AML-193 (cell line): Measurements from ENCODE around the gene TTC39A.

ENCODE experiments used
- DNase-seq, 2 experiments: peaks; one replicate each; lab custom pipeline; 2025; lab: John Stamatoyannopoulos, UW

TTC39A gene

DNA sequence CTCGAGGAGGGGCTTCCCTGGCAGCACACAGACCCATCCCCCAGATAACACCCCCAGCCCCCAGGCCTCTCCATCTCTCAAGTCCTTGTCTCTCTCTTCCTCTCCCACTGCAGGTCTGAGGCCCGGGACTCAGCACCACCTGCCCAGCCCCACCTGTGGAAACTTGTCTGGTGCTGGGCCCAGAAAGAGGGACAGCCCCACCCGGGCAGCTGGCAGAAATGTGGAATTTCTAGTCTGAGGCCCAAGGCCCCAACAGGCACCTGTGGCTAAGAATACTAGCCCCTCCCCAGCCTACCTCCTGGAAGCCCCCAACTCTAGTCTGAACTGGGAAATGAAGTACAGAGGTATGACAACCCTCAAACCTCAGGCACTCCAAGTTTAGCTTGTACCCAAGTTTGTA is 15.4 kb downstream of the TTC39A start:
- DNase-seq, result no peak

DNA sequence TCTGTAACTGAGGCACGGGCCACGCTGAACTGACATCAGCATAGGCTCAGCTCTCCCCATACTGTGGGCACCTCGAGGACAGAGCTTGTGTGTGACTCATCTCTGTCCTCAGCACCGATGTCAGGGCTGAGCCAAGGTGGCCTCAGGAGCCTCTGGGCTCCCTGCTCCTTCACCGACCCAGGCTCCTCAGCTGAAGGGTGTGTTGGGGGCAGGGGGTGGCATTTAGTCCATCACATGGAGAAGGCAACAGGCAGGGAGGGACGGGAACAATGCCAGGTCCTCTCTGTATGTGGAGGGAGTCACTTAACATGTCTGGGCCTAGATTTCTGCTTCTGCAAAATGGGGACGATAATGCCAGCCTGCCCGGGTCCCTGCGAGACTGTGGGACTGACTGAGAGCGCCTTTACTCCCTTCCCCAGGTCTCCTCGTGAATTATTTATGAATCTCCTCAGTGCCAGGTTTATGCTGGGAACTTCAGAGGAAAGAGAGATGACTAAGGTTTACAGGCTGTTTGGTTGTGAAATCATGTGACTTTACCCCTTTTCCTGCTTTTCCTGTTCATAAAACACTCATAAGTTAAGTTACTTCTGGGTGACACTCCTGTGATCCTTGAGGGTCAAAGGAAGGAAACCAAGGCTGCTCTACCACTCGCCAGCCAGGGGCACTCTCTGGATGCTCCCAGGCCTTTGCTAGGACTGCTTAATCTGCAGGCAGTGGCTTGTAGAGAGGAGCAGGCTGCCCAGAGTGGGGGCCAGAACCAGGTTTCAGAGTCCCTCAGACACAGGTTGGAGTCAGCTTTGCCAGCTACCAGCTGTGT is 16.2 kb downstream of the TTC39A start:
- DNase-seq, result peak in 1 of 2 experiments; percentile 8

DNA sequence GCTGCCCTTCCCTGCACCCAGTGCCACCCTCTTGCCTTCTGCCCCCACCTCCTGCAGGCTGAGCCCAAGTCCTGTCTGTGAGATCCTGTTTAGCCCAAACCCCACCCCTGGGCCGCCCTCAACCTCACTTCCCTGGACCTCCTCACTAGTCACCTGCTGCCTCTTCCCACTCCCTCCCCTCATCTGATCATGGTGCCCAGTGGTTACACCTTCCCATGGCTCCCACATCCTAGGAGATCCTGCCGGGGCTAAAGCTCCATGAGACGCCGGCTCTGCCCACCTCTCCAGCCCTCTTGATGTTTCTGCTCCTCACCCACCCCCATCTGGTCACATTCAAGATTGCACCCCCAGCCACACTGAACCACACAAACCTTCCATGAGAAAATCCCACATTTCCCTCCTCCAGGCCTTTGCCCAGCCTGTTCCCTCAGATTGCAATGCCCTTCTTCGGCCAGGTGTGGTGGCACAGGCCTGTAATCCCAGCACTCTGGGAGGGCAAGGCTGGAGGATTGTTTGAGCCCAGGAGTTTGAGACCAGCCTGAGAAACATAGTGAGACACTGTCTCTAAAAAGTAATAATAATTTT is 17.0 kb downstream of the TTC39A start:
- DNase-seq, result no peak

DNA sequence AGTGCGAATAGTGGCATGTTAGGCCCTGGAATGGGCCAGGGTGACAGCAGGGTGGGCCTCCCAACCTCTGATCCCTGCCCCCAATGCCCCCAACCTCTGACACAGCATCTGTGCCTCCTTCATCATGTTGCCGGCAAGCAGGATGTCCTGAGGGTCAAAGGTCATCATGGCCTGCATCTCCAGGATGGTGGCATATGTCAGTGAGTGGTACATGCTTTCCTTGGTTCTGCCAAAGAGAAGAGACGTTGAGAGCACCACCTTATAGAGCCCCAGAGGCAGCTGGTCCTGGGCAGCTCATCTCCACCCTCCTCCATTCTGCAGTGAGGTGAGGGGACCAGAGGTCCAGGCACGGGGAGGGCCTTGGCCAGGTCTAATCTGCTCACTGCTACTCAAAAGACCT is 17.6 kb downstream of the TTC39A start:
- no peak for DNase-seq

DNA sequence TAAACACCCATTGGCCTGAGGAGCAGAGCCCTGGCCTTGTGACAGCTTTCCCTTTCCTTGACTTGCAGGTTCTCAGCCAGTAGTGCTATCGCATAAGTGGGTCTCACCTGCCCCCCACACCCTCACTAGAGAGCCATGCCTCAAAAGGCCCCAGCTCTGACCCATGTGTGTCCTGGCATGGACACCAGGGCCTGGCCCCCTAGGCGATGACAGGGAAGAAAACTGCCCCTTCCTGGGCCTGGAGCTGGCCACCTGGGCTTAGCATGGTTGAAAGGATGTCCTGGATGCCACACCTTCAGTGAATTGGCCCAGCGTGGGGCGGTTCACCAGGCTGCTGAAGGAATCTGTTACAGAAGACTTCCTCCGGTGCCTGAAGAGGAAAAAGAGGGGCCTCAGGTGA is 18.5 kb downstream of the TTC39A start:
- no peak for DNase-seq

DNA sequence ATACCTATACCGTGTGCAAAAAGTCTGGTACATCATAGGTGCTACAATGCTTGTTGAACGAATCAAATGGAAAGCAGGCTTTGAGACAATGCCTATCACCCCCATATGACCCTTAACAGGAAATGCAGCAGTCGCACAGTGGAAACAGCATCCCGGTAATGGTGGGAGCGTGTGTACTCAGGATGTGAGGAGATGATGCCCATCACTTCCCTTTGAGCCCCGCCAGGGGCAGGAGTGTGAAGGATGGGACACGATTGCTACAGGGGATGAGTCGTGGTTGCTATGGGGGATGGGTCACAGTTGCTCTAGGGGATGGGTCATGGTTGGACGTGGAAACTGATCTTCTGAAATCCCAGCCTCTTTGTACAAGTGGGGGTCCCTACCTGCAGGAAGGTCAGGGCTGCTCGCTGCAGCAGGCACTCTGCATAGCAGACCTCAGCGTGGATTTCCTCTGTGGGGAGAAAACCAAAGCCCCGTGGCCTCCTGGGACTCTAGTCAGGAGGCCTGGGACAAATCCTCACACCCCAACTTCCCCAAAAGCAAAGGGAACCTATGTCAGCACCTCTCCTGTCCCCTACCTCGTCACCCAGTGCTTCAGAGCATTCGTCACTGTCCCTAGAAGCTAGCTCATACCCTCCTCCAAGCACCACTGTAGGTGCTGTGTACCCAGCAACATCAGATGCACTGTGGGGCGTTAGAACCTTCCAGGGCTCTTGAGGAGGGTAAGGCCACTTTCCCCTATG is 19.3 kb downstream of the TTC39A start:
- no peak for DNase-seq

DNA sequence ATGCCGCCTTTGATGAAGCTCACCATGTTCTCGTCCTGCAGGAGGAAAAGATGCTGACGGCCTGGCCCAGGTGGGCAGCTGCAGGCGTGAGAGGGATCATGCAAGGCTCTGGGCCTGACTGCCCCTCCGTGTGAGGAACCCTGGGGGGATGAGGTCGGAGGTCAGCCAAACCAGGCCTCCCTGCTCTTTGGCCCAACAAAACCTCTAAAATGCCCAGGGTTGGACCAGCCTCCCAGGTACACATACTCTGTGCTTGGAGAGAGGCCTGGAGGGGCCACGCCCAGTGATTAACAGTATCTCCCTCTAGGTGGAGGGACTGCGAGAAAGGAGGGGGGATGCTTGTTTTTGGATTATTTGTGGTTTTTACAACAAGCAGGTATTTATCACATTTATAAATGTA is 21.1 kb downstream of the TTC39A start:
- no peak for DNase-seq

DNA sequence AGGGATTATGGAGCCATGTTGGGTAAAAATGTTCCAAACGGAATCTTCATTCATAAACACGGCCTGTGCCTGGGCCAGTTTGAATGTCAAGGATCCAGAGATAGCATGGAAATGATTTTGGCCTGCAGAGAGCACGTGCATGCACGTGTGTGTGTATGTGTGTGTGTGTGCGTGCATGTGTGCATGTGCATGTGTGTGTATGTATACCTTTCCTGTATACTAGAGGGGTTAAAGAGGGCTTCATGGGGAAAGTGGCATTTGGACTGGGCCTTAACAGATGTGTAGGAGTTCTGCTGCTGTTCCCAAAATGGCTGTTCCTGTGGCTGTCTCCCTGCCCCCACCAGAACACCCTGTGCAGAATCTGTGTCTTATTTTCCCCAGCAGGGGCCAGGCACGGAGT is 21.7 kb downstream of the TTC39A start:
- no peak for DNase-seq

DNA sequence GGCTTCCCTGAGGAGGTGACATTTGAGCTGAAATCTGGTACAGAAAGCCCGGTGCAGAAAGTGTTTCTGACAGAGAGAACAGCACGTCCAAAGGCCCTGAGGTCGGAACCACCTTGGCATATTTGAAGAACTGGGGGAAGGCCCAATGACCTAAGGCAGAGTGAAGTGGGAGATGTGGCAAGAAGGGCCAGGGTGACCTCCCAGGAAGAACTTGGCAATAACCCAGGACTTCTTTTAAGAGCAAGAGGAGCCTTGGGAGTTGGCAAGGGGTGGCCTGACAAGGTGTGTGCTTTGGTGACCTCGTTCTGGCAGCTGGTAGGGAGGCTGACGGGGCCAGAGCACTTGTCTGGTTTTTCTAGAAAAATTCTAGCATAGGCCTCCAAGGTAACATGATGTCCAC is 23.4 kb downstream of the TTC39A start:
- no peak for DNase-seq

DNA sequence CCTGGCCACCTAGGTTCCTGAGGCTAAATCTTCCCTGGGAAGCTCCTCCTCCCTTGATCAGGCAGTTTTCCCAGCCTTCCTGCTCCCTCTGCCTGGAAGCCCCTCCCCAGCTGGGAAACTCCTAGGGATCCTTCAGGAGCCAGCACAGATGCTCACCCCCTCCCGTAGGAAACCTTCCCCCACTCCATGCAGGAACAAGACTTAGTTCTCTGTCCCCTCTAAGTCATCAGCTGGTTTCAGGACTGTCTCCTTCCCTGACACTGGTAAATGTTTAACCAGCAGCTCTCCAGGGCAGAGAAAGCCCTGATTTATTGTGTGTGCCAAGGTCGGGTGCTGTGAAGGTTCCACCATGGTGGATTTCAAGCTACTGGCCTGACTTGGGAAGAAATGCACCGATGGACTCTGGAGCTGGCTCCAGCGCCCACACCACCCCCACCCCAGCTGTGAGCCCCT is 25.0 kb downstream of the TTC39A start:
- DNase-seq, result no peak

DNA sequence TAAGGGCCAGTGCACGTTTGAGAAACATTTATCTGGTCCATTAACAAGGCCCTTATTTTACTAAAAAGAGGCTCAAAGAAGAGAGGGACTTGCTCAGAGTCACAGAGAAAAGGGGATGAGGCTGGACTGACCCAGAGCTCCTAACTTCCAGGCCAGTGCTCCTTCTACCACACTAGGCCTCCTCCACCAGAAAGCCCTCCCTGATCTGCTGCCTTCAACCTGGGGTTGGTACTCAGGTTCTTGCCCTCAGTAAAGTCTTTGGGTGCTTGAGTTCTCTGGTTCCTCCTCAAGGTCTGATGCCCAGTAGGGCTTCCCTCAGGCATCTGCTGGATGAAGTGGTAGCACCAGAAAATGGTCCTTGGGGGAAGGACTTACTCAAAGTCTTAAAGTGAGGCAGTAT is 26.0 kb downstream of the TTC39A start:
- no peak for DNase-seq

DNA sequence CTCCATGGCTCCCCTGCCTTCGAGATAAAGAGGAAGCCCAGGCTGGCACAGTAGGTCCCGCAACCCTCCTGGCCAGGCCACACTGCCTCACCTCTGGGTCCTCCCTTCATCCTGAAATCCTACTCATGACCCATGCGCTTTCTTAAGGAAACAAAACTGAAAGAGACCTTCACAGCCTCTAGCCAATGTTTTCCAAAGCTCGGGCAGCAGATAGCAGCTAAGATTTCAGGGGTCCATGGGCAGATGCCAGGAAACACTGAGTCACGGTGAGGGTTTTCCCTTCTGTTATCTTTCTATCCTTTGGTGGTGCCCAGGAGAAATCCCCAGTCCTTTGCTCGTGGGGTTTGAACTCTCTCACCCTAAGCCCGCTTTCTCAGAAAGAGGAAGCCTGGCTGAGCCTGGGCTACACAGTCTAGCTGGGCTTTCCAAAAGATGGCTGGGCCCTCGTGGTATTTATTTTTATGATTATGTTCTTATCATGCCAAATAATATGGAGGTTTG is 26.6 kb downstream of the TTC39A start:
- DNase-seq, result no peak

DNA sequence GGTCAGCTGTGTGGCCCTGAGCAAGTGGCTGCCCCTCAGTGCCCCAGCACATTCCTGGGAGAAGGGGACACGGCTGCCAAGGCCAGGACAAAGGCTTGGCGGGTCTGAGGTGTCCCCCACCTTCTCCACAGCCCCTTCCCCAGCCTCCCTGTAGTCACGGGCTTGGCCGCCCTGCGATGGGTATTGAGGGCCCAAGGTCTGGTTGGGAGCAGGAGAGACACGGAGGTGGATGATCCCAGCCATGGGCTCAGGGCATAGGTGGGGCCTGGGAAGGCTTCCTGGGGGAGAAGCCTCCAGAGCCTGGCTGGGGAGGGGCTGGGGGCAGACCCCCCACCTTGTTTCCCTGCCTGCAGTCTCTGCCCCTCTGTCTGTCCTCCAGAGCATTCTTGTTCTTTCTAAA is 27.0 kb downstream of the TTC39A start:
- no peak for DNase-seq

DNA sequence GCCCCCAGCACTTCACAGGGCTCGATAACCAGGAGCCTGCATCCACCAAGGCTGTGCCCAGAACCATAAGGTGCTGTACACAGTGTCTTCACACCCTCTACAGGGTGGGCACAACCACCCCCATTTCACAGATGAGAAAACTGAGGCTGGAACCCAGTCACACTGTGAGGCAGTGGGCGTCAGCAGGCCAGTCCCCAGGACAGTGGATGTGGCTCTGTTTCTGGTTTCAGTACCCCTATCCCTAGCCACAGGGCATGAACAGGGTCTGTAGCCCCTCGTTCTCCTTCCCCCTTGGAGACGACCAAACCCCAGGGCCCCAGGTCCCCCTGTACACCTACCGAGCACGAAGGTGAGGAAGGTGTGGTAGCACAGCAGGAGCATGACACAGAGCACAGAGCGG is 27.6 kb downstream of the TTC39A start:
- no peak for DNase-seq

DNA sequence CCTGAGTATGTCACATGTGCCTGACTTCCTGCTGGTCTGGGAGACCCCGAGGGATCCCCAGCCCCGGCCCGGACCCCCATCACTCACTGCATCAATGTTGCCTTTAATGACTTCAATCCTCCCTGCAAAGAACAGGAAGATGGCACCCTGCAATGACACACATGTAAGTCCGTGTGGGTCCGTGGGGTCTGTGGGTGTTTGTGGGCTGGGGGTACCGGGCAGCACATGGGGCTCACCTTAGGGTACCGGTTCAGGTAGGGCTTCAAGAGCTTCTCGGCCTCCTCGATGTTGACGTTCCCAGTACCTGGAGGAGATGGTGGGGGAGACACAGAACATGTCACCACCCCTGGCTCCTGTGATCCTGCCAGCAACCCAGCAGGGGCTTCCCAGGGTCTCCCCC is 28.1 kb downstream of the TTC39A start:
- no peak for DNase-seq

DNA sequence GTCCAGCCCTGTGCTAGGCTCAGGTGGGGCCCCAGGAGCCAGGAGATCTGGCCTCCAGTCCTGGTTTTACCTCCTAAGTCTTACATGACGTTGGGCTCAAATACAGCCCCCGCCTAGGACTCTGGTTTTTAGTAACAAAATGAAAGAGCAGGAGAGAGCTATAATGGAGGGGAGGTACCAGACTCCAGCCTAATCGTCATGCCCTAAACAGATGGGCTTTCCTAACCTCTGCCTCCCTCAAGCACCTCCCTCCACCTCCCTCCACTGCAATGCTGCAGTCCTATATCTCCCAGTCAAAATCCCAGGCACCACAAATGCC is 28.6 kb downstream of the TTC39A start:
- no peak for DNase-seq

DNA sequence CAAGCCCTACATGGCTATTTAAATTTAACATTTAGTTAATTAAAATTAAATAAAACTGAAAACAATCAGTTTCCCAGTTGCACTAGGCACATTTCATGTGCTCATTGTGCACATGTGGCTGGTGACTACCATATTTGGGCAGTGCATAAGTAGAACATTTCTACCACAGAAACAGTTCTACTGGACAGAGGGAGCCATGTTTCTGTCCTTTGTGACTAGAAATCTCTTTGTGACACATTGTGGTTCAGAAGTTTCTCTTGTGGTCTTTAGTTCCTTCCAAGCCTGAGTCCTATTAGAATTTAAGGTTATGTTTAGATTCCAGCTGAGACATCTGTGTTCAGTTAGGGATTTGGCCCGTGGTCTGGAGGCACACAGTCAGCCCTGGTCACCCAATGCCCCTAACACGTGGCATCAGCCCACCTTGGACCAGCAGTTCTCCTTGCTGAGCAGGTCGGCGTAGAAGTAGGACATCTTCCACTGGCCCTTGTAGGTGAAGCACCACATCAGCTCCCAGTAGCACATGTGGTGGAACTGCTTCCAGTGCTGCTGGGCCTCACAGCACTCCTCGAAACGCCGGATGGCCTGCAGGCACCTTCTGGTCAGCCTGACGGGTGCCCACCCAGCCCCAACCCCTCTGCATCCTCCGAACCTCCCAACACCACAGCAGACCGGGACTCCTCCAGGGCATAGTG is 29.1 kb downstream of the TTC39A start:
- no peak for DNase-seq

DNA sequence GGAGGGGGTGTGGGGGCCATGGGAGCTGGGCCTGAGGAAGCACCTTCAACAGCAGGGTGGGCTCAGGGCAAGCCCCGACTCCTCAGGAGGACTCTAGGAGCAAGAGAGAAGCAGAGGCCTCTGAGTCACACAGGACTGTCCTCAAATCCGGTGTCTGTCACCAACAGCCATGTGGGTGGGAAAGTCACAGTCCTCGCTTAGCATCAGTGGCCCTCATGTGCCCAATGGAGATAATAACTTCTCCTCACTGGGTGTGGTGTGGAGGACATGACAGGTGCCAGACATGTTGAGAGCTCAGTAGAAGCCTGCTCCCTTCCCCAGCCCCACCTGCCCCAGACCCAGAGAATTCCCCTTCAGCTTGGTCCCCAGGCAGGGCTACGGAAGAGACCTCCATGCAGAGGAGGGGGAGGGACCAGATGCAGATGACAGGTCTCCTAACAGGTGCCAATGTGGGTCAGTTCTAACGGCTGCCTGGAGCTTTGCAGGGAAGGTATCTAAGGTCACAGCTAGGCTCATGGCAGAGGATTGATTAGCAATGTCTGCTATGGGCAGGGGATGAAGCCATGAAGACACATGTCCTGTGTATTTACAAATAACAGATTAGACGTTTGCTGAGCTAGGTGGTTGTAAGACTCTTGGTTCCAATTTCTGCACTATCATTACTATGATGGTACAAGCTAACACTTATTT is 30.2 kb downstream of the TTC39A start:
- DNase-seq, result no peak

DNA sequence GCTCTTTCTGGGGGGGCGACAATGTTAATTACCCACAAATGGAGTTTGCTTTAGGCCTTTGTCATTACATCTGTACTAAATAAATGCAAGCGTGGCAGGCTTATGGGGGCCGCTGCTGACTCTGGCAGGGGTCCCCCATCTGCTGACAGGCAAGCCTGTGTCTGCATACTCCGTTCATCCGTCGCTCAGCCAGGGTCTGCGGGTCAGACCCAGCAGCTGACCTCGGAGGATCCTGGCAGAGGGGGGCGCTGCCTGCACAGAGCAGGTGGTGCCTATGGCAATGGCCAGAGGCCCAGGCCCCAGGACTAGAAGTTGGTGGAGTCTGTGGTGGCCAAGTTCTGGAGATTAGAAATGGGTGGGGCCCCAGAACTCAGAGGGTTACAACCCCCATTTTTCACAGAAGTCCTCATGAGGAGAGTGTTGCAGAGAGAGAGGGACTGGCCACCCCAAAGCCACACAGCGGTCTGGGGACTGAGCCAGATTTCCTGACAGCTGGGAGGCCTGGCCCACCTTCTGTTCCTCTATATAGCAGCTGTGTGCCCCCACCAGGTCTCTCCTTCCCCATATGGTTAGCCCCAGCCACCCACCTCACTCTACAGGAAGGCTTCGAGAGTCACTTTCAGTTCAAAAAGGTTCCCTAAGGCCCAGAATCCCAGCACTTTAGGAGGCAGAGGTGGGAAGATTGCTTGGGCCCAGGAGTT is 31.0 kb downstream of the TTC39A start:
- no peak for DNase-seq

DNA sequence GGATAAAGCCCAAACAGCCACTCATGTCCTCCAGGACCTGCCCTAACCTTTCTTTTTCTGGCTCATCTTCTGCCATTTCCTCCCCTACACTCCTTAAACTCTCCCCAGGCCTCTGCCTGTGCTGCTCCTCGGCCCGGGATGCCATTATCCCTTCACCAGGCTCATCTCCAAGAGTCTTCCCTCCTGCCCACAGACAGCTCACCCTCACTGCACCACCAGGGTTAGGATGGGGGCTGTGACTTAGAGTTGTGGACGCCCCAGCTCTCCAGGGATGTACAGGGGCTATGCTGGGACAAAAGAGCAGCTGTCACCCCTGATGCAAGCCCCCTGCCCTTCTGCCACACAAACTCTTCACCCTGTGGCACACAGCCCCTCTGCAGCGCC is 32.0 kb downstream of the TTC39A start:
- no peak for DNase-seq
